H1 (cell line): ENCODE measurements around the gene PIP5K1C. TPM values are rescaled to one million over a fixed set of nuclear protein-coding genes. Genes with fewer than 3 reads are reported as not detected.
A peak's percentile ranks its signal among the peaks of the same experiment; 100 is the strongest.

Source experiments
- CTCF ChIA-PET: fragments of 300-600 bp; sonication (Branson Sonifier 250); formaldehyde crosslinking; loops from one replicate; lab custom pipeline; 2021; ENCODE audit not compliant: partially characterized antibody; lab: Charles Lee
- POLR2A ChIA-PET: fragments of 300-600 bp; sonication (Branson Sonifier 250); formaldehyde crosslinking; loops from one replicate; lab custom pipeline; 2021; ENCODE audit warnings: inconsistent platforms; ENCODE audit not compliant: partially characterized antibody; lab: Charles Lee
- DNase-seq, 2 experiments: peaks; one replicate each; pipeline versions ENCODE4 v3.0.0 to v3.0.0-alpha.2; 2010 to 2022; ENCODE audit warnings: low spot score in 2 of 2, low read depth in 1 of 2, mixed read lengths in 1 of 2
- FAIRE-seq: peaks from 2 replicates; lab custom pipeline; 2011; peaks lifted over from hg19 to GRCh38; lab: Jason Lieb, UNC
- H2AFZ ChIP-seq: 2 replicates; pipeline ENCODE4 v1.8.1; 2012; ENCODE audit warnings: low read length, inconsistent platforms
- H2AK5ac ChIP-seq: 2 replicates; pipeline ENCODE4 v1.6.1; 2013; ENCODE audit warnings: low read depth, low read length
- H2BK120ac ChIP-seq: replicated peaks from 2 replicates; pipeline ENCODE3; 2013; ENCODE audit warnings: low read depth, low read length, inconsistent platforms
- H2BK12ac ChIP-seq: 2 replicates; pipeline ENCODE4 v1.6.1; 2013; ENCODE audit warnings: low read depth, low read length
- H2BK15ac ChIP-seq: 2 replicates; pipeline ENCODE4 v1.6.1; 2013; ENCODE audit warnings: low read length
- H2BK20ac ChIP-seq: 2 replicates; pipeline ENCODE4 v1.6.1; 2013; ENCODE audit warnings: low read length
- H2BK5ac ChIP-seq: 2 replicates; pipeline ENCODE4 v1.6.1; 2013; ENCODE audit warnings: low read depth, low read length
- H3K14ac ChIP-seq: 2 replicates; pipeline ENCODE4 v1.6.1; 2013; ENCODE audit warnings: inconsistent platforms; ENCODE audit not compliant: insufficient read length
- H3K18ac ChIP-seq: 2 replicates; pipeline ENCODE4 v1.6.1; 2013; ENCODE audit warnings: low read length; ENCODE audit errors: extremely low read depth
- H3K23ac ChIP-seq: 2 replicates; pipeline ENCODE4 v1.6.1; 2013; ENCODE audit warnings: inconsistent platforms; ENCODE audit not compliant: insufficient read length
- H3K23me2 ChIP-seq: 2 replicates; pipeline ENCODE4 v1.6.1; 2013; ENCODE audit warnings: low read depth, low read length
- H3K27ac ChIP-seq: 2 replicates; pipeline ENCODE4 v1.6.1; 2011; ENCODE audit warnings: low read depth, low read length, inconsistent platforms
- H3K27me3 ChIP-seq, 4 experiments: replicated peaks in 1 of 4; 1 replicate in 1 of 4; 2 replicates in 3 of 4; pipeline versions ENCODE4 v1.6.1 to v1.8.1; 2011 to 2013; ENCODE audit warnings: low read length in 3 of 4, mild to moderate bottlenecking in 3 of 4, inconsistent platforms in 2 of 4, mixed read lengths in 2 of 4, moderate library complexity in 1 of 4; ENCODE audit not compliant: control insufficient read depth in 3 of 4, insufficient read depth in 3 of 4; ENCODE audit errors: extremely low read depth in 1 of 4
- H3K36me3 ChIP-seq, 4 experiments: 2 replicates each; pipeline versions ENCODE4 v1.6.1 to v1.8.1; 2011 to 2013; ENCODE audit warnings: mild to moderate bottlenecking in 4 of 4, low read length in 3 of 4, moderate library complexity in 2 of 4, control low read depth in 1 of 4, inconsistent platforms in 1 of 4; ENCODE audit not compliant: insufficient read depth in 4 of 4, control insufficient read depth in 2 of 4
- H3K4ac ChIP-seq: replicated peaks from 2 replicates; pipeline ENCODE3; 2013; ENCODE audit warnings: low read length, low read depth, mixed read lengths, inconsistent platforms; ENCODE audit not compliant: insufficient read length
- H3K4me1 ChIP-seq, 4 experiments: replicated peaks in 1 of 4; 1 replicate in 1 of 4; 2 replicates in 3 of 4; pipeline versions ENCODE4 v1.6.1 to v1.8.1; 2011 to 2013; ENCODE audit warnings: low read length in 3 of 4, inconsistent platforms in 2 of 4, mixed read lengths in 1 of 4; ENCODE audit not compliant: insufficient read depth in 4 of 4, control insufficient read depth in 3 of 4
- H3K4me2 ChIP-seq, 2 experiments: 2 replicates each; pipeline versions ENCODE4 v1.6.1 to v1.8.1; 2011 to 2013; ENCODE audit warnings: low read depth in 2 of 2, low read length in 2 of 2, control low read depth in 1 of 2, inconsistent platforms in 1 of 2, mild to moderate bottlenecking in 1 of 2; ENCODE audit not compliant: insufficient read depth in 1 of 2
- H3K4me3 ChIP-seq, 4 experiments: fragments of 200-600, 300-600 bp in 1 of 4; sonication (generic), shearing (Covaris generic), sonication (Bioruptor Twin) in 1 of 4; 2 replicates each; pipeline versions ENCODE4 v1.5.1 to v1.8.1; 2011 to 2016; ENCODE audit warnings: low read length in 4 of 4, low read depth in 3 of 4, control low read depth in 2 of 4, inconsistent platforms in 2 of 4, mild to moderate bottlenecking in 2 of 4, mixed read lengths in 1 of 4, moderate library complexity in 1 of 4; ENCODE audit not compliant: insufficient read depth in 2 of 4; ENCODE audit errors: extremely low read depth in 1 of 4
- H3K56ac ChIP-seq: replicated peaks from 2 replicates; pipeline ENCODE3; 2013; ENCODE audit warnings: low read depth, mild to moderate bottlenecking, mixed read lengths, low read length, inconsistent platforms; ENCODE audit not compliant: insufficient read length
- H3K79me1 ChIP-seq: 2 replicates; pipeline ENCODE4 v1.6.1; 2013; ENCODE audit warnings: low read depth, low read length, control low read depth
- H3K79me2 ChIP-seq, 2 experiments: 2 replicates each; pipeline versions ENCODE4 v1.6.1 to v1.8.1; 2012 to 2013; ENCODE audit warnings: low read length in 2 of 2, mild to moderate bottlenecking in 2 of 2, inconsistent platforms in 1 of 2; ENCODE audit not compliant: insufficient read depth in 2 of 2, control insufficient read depth in 1 of 2
- H3K9ac ChIP-seq, 4 experiments: replicated peaks in 1 of 4; 1 replicate in 1 of 4; 2 replicates in 3 of 4; pipeline versions ENCODE4 v1.6.1 to v1.8.1; 2011 to 2013; ENCODE audit warnings: low read depth in 3 of 4, low read length in 3 of 4, control low read depth in 2 of 4, mild to moderate bottlenecking in 2 of 4, moderate library complexity in 2 of 4, inconsistent platforms in 1 of 4; ENCODE audit errors: extremely low read depth in 1 of 4
- H3K9me3 ChIP-seq, 2 experiments: 2 replicates each; pipeline versions ENCODE4 v1.6.1 to v1.8.1; 2012 to 2013; ENCODE audit warnings: mild to moderate bottlenecking in 2 of 2, moderate library complexity in 2 of 2, control low read depth in 1 of 2, inconsistent platforms in 1 of 2, low read depth in 1 of 2, low read length in 1 of 2, mixed read lengths in 1 of 2; ENCODE audit not compliant: insufficient read depth in 2 of 2
- H4K20me1 ChIP-seq, 2 experiments: replicated peaks in 1 of 2; 2 replicates each; pipeline versions ENCODE3 to v1.8.1; 2011 to 2013; ENCODE audit warnings: inconsistent platforms in 2 of 2, low read length in 2 of 2, mild to moderate bottlenecking in 1 of 2; ENCODE audit not compliant: insufficient read depth in 2 of 2, control insufficient read depth in 1 of 2
- H4K5ac ChIP-seq: 2 replicates; pipeline ENCODE4 v1.6.1; 2013; ENCODE audit warnings: low read length, low read depth, mixed read lengths, inconsistent platforms; ENCODE audit not compliant: insufficient read length
- H4K8ac ChIP-seq: 2 replicates; pipeline ENCODE4 v1.8.0; 2013; ENCODE audit warnings: mild to moderate bottlenecking, moderate library complexity, low read length, inconsistent platforms; ENCODE audit not compliant: insufficient read depth; ENCODE audit errors: extremely low read depth
- H4K91ac ChIP-seq: replicated peaks from 2 replicates; pipeline ENCODE3; 2013; ENCODE audit warnings: low read length, mixed read lengths, inconsistent platforms; ENCODE audit not compliant: insufficient read length
- CBX8 ChIP-seq: fragments of 300-800, 300-1000 bp; sonication (generic); IDR thresholded peaks from 2 replicates; pipeline ENCODE4 v1.7.1; 2016; ENCODE audit warnings: low read depth, low read length, borderline replicate concordance
- HDAC6 ChIP-seq: IDR thresholded peaks from one replicate; pipeline ENCODE4 v1.7.1; 2012; ENCODE audit warnings: low read depth, mild to moderate bottlenecking, inconsistent platforms, low read length, moderate library complexity
- KDM5A ChIP-seq: fragments of 200-600 bp; IDR thresholded peaks from 2 replicates; pipeline ENCODE4 v1.7.1; 2012; ENCODE audit warnings: mild to moderate bottlenecking, low read length, inconsistent platforms, mixed read lengths
- RAD21 ChIP-seq, 2 experiments: IDR thresholded peaks in 1 of 2; conservative IDR thresholded peaks in 1 of 2; 2 replicates each; pipeline ENCODE4 v1.6.1; 2011; ENCODE audit warnings: low read depth in 2 of 2, low read length in 2 of 2, improper control_type of control experiment in 1 of 2, inconsistent platforms in 1 of 2, mild to moderate bottlenecking in 1 of 2, moderate library complexity in 1 of 2
- RBBP5 ChIP-seq: IDR thresholded peaks from 2 replicates; pipeline ENCODE4 v1.7.1; 2012; ENCODE audit warnings: low read depth, mild to moderate bottlenecking, inconsistent platforms, low read length, moderate library complexity, borderline replicate concordance
- RXRA ChIP-seq: IDR thresholded peaks from 2 replicates; pipeline ENCODE4 v1.6.1; 2011; ENCODE audit warnings: low read depth, mild to moderate bottlenecking, low read length, moderate library complexity; ENCODE audit not compliant: insufficient read depth
- SIRT6 ChIP-seq: IDR thresholded peaks from one replicate; pipeline ENCODE4 v1.7.1; 2012; ENCODE audit warnings: low read length, inconsistent platforms
- SIX5 ChIP-seq: IDR thresholded peaks from 2 replicates; pipeline ENCODE4 v1.6.1; 2011; ENCODE audit warnings: mild to moderate bottlenecking, low read depth, low read length
- TAF7 ChIP-seq: optimal IDR thresholded peaks from 2 replicates; pipeline ENCODE3; 2011; ENCODE audit warnings: low read depth, mild to moderate bottlenecking, inconsistent platforms, low read length, moderate library complexity, borderline replicate concordance
- TEAD4 ChIP-seq: IDR thresholded peaks from 2 replicates; pipeline ENCODE4 v1.6.1; 2012; ENCODE audit warnings: low read depth, low read length, inconsistent platforms, mixed read lengths
- ZNF274 ChIP-seq: IDR thresholded peaks from 2 replicates; pipeline ENCODE4 v1.7.0; 2012; ENCODE audit warnings: low read length, borderline replicate concordance; ENCODE audit errors: extremely low read depth
- WGBS, 2 experiments: shearing (Covaris generic) in 1 of 2; methylation state at CpG; one replicate each; pipeline versions ENCODE4 v1.1.6 to v1.1.7; 2013 to 2015; ENCODE audit warnings: low lambda C conversion rate in 2 of 2, mixed read lengths in 2 of 2, inconsistent platforms in 1 of 2, low coverage in 1 of 2, missing lambda C conversion rate in 1 of 2; ENCODE audit not compliant: insufficient replicate concordance in 2 of 2, insufficient coverage in 1 of 2, insufficient read length in 1 of 2; ENCODE audit errors: extremely low coverage in 1 of 2, missing lambda C conversion rate in 1 of 2; 5-methylcytosine and 5-hydroxymethylcytosine counted together
- polyA plus RNA-seq, 7 experiments: library from polyadenylated mRNA; depleted of rRNA in 3 of 7; stranded (reverse) in 5 of 7; unstranded in 2 of 7; fragments of >200 nt in 5 of 7; fragments of 200-250 nt in 2 of 7; gene quantifications; 1 replicate in 5 of 7; 2 replicates in 1 of 7; 4 replicates in 1 of 7; pipeline versions ENCODE4 v1.2.1 to v1.2.3, GENCODE V29; 2011 to 2013; ENCODE audit warnings: missing spikeins in 2 of 7, mixed read lengths in 2 of 7
- total RNA-seq: library from RNA; stranded (reverse); fragmentation: NEBNext Ultra II Directional; extraction: Animal tissue kit (Norgen Biotek cat#: 25700); gene quantifications from 2 replicates; pipeline ENCODE4 v1.2.1, GENCODE V29; 2021

Gene PIP5K1C
- total and polyA plus RNA-seq, 2 of the 8 experiments (the other 6 are each of a cell fraction or from before 2014, with no cell fraction given): 10.6 to 32.9 TPM

GRCh38 chr19:3738477-3739220 lies 38.4 kb upstream of the PIP5K1C start:
- Histone ChIP-seq H3K4me2 (no peak overlapping the region), H3K27me3 (no peaks in the 10 kb centered on the region), H3K14ac (no peak overlapping the region), H2BK20ac (no peak overlapping the region), H2BK15ac (no peak overlapping the region), H3K18ac (no peak overlapping the region), H3K4ac (no peak overlapping the region), H3K4me3 (no peak overlapping the region), H2BK5ac (peak overlapping the region; percentile 16; the same call in 1 of the 2 replicates), H3K9me3 (no peaks in the 10 kb centered on the region), H3K27ac (no peak overlapping the region), H4K91ac (no peak overlapping the region), H3K36me3 (peaks cover 0 to 6% (median 2%) of the 10 kb centered on the region in 4 experiments; a peak in 4 of 8 replicates), H2BK120ac (no peak overlapping the region), H4K8ac (no peak overlapping the region), H2AK5ac (no peak overlapping the region), H3K4me1 (no peaks in the 10 kb centered on the region), H4K5ac (no peak overlapping the region), H3K23ac (no peak overlapping the region), H2AFZ (no peak overlapping the region), H4K20me1 (peaks cover 0 to 3% of the 10 kb centered on the region in 2 experiments), H3K23me2 (no peaks in the 10 kb centered on the region), H3K9ac (no peak overlapping the region), H3K56ac (no peak overlapping the region), H2BK12ac (no peak overlapping the region), H3K79me1 (no peaks in the 10 kb centered on the region), H3K79me2 (no peaks in the 10 kb centered on the region)
- no peak for DNase-seq
- POLR2A ChIA-PET: interaction anchor here (0.6 kb wide), 1 partner anchor 30 kb away, joined by 3 read pairs; no protein-coding TSS in a partner anchor
- CTCF ChIA-PET: interaction anchor here (0.9 to 3.9 kb wide), 5 partner anchors 7 to 27 kb away, joined by 3 to 14 read pairs (median 3); no protein-coding TSS in a partner anchor
- FAIRE-seq: no peak
- TF ChIP-seq SIRT6 (no peak), RBBP5 (no peak), ZNF274 (no peak), TAF7 (no peak), RXRA (no peak), TEAD4 (no peak), HDAC6 (no peak), CBX8 (no peak), KDM5A (no peak), SIX5 (no peak), RAD21 (IDR thresholded peaks at IDR 0.05 in 1 of 2, conservative IDR thresholded peaks at IDR 0.05 in 1 of 2; ENCODE audit: low read depth in 2 of 2, low read length in 2 of 2) (no peak)
- WGBS, 2 experiments: 91% methylated on average over 30 of the region's 32 CpGs; no CpG with 5 or more reads in 1 of the 2 experiments
